Keratinocyte (primary cell): ENCODE data around the gene CDH10.

Experiments used
- EZH2 ChIP-seq: IDR thresholded peaks from one replicate; pipeline ENCODE4 v1.6.1; 2012; ENCODE audit warnings: inconsistent platforms, mild to moderate bottlenecking, low read length, moderate library complexity
- TF ChIP-seq, protein P1 (sequence below), 3 experiments: IDR thresholded peaks in 1 of 3; conservative IDR thresholded peaks in 1 of 3; optimal IDR thresholded peaks in 1 of 3; 2 replicates in 2 of 3; 3 replicates in 1 of 3; pipeline versions ENCODE3 to v1.5.1; 2011; ENCODE audit warnings: low read length in 3 of 3, mild to moderate bottlenecking in 3 of 3, moderate library complexity in 2 of 3, control low read depth in 1 of 3, inconsistent platforms in 1 of 3; ENCODE audit not compliant: insufficient read depth in 2 of 3; ENCODE audit errors: extremely low read depth in 1 of 3

DNA sequence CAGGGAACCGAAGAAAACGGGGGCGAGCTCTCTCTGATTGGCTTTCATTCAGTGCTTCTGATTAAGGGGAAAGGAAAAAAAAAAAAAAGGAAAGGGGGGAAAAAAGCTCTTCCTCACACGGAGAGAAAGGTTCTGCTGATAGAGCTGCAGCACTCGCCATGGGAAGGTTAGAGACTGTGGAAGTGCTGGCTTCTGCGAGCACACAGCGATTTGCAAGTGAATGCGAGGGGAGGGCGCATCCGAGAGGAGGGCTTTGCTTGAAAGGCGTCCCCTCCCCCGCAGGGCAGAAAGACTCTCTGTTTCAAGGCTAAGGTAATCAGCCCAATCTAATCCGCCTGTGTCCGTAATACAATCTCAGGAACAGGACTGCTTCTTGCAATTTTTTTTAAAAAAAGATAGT is at the start of gene CDH10:
- TF ChIP-seq, protein P1, sequence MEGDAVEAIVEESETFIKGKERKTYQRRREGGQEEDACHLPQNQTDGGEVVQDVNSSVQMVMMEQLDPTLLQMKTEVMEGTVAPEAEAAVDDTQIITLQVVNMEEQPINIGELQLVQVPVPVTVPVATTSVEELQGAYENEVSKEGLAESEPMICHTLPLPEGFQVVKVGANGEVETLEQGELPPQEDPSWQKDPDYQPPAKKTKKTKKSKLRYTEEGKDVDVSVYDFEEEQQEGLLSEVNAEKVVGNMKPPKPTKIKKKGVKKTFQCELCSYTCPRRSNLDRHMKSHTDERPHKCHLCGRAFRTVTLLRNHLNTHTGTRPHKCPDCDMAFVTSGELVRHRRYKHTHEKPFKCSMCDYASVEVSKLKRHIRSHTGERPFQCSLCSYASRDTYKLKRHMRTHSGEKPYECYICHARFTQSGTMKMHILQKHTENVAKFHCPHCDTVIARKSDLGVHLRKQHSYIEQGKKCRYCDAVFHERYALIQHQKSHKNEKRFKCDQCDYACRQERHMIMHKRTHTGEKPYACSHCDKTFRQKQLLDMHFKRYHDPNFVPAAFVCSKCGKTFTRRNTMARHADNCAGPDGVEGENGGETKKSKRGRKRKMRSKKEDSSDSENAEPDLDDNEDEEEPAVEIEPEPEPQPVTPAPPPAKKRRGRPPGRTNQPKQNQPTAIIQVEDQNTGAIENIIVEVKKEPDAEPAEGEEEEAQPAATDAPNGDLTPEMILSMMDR (optimal IDR thresholded peaks at IDR 0.05 in 1 of 3, IDR thresholded peaks at IDR 0.05 in 1 of 3, conservative IDR thresholded peaks at IDR 0.05 in 1 of 3; ENCODE audit: extremely low read depth in 1 of 3, insufficient read depth in 2 of 3, low read length in 3 of 3) = no peak
- TF ChIP-seq EZH2 = no peak
